CD4-positive, alpha-beta T cell treated with Interleukin-15 for 1 hour (primary cell): ENCODE results near the gene TAS2R3.
"Not testable (repeated sequence)": the region's sequence is repeated elsewhere in the genome, so short reads cannot be mapped to it uniquely, and the experiment has no call there.

Source experiments
- DNase-seq: peaks from one replicate; pipeline ENCODE4 v3.0.0-alpha.2; 2020

TAS2R3 gene, protein sequence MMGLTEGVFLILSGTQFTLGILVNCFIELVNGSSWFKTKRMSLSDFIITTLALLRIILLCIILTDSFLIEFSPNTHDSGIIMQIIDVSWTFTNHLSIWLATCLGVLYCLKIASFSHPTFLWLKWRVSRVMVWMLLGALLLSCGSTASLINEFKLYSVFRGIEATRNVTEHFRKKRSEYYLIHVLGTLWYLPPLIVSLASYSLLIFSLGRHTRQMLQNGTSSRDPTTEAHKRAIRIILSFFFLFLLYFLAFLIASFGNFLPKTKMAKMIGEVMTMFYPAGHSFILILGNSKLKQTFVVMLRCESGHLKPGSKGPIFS

DNA sequence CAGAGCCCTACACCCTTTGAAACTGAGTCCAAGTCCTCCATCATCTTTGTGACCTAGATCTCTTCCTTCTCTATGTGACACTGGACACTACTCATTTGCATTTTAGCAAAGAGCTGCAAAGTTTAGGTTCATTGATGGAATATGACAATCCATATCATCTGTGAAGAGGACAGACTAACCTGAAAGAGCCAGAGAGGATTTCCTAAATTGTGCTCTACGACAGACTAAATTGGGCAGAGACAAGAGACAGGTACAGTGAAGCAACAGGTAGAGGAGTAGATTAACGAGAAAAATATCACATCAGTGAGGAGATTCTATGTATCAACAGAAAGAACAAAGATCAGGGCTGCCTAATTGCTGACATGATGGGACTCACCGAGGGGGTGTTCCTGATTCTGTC, at the start of gene TAS2R3:
TSS of gene TAS2R3 (plus strand) at position 301 of the 400 bp plus-strand sequence. CDS start at position 363, 62 bp downstream.
- DNase-seq, result no peak

DNA sequence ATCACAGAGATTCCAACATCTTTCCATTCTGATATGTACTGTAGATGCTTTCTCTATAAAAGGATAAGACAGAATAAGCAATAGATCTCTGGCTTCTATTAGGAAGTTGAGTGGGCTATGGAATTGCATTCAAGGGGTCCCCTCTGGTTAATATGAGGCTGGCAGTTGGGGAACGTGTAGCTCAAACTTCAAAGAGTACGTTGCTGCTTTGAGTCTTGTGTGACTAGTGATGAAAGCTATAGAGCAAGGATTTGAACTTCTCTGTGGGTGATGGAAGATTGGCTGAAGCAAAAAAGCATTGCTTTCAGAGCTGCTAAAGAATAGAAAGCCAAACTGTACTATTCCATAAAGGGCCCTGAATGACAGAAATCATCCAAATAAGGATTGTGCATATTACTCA, 49.3 kb upstream of the TAS2R3 start:
- no peak for DNase-seq

DNA sequence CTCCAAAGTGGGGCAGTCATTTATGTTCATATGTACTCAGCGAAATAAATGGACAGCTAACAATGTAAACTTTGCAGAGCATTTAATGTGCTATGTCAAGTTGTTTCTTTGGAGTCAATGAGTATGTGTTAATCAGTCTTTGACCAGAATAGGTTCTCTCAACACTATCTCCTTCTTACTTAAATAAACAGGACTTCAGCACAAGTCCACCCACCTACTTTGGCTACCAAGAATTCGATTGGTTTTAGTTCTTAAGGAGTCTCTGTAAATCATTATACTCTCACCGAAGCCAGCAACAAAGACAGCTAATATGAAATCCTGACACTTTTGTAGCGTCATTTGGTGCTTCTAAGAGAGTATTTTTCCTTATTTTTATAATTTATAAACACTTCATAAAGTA, 48.9 kb upstream of the TAS2R3 start:
- DNase-seq, result no peak

DNA sequence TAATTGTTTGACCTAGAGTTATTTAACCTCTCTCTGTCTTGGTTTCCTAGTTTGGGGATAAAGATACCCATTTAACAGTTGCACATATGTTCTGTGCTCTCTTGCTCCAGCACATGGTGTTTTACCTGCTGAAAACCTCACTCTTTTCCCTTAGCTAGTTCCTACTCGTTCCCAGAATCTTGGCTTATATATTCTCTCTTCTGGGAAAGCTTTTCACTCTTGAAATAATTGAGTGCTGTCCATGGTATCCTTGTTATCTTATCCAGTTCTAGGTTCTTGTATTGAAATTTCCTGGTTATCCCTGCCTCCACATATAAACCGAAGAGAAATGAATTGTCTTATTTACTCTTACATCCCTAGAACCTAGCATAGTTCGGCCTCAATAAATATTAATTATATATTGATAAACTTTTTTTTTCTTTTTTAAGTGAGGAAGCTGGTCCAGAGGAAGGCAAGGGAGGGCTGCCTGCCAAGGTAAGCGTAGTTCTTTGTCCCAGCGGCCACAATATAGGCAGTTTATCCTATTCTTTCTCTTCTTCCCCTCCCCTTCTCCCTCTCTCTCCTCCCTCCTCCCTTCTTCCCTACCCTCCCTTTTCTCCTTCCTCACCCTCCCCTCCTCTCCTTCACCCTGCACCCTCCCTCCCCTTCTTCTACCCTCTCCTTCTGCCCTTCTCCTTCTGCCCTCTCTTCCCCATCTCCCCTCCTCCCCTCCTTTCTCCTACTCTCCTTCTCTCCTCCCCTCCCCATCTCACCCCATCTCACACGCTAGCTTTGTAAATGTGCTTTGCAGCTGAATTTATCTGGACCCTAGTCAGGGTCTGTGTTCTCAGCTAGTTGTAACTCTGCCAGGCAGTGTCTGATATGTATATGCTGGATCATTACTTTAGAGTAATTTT, 47.9 kb upstream of the TAS2R3 start:
- no peak for DNase-seq

DNA sequence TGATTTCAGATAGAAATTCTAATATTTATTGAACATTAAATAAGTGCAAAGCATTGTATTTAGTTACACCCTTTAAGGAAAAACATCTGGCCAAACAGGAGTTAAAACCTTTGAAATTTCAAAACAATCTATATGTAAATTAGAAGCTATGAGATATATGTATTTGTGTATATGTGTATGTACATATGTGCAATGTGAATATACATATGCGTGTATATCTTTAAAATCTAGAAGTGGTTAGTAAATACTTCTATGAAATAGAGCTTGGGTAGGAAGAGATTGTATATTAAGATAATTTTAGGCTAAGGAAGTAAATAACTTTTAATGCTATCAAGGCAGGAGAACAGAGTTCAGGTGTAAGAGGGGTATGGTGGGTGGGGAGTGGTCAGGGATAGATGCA, 46.4 kb upstream of the TAS2R3 start:
- DNase-seq, result no peak

DNA sequence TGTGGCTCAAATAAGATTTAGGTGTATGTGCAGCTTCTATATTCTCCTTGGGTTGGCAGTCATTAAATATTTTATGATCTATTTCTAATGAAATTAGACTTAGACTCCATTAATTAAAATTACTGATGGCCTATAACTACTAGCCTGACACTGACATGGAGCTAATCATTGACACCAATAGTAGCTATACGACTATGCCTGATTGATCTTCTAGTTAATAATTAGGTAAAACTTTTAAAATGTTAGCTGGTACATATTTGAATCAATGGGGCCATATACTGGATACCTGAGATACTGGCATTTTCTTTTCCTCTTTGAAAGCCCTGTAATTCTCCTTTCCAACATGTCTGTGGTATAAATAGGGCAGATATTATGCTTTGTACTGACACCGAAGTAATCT, 41.4 kb upstream of the TAS2R3 start:
- DNase-seq, result no peak

DNA sequence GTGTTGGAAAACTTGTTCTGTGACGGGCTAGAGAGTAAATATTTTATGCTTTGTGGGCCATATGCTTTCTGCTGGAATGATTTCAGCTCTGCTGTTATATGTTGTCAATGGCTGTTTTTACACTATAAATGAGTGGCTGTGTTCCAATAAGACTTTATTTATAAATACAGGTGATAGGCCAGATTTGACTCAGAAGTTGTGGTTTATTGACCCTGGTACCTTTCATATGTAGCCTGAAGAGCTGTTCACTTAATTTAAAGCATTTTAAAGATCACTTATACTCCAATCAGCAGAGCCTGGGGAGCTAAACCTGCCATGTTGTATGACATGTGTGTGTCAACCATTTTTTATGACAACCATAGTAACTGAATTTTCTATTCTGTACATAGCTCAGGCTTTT, 34.9 kb upstream of the TAS2R3 start:
- no peak for DNase-seq

DNA sequence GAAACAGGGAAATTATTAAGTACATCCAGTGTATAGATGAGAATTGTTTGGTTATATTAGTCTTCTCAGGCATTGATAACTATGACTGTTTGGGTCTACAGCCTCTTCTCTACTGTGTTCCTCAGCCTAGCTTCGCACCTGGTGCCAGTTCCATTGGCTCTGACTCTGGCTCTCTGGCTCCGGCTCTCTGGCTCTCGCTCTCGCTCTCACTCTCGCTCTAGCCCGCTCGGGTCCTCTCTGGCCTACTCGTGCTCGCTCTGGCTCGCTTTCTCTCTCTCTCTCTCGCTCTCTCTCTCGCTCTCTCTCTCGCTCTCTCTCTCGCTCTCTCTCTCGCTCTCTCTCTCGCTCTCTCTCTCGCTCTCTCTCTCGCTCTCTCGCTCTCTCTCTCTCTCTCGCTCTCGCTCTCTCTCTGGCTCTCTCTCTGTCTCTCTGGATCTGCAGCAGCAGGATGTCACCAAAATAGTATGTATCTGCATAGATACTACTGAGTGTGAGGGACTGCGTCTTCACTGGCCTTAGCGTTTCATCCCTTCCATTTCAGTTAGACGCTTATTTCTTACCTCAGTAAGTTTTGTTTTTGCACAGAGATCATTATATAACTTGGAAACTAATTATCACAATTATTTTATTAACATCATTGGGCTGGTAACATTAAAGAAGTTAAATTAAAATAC, 32.3 kb upstream of the TAS2R3 start:
- no peak for DNase-seq

DNA sequence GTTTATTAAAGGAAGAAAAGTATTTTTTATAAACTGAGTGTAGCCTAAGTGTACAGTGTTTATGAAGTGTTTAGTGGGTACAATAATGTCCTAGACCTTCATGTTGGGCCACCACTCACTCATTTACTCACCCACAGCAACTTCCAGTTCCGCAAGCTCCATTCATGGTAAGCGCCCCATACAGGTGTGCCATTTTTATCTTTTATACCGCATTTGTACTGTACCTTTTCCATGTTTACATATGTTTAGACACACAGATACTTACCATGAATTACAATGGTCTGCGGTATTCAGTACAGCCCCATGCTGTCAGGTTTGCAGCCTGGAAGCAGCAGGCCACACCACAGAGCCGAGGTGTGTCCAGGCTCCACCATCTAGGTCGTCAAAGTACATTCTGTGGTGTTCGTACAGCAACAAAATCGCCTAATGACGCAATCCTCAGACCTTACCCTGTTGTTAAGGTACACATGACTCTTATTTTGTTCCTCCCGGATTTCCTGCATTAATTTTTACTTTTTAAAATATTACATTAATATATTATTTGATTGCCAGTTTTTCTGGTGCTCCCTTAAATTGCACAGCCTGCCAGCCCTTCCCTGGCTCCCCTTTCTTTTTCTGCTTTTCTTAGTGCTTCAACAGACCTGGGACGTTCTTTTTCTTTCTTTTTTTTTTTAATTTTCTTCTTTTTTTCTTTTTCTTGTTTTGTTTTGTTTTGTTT, 26.6 kb upstream of the TAS2R3 start:
- peak; percentile 30 for DNase-seq

DNA sequence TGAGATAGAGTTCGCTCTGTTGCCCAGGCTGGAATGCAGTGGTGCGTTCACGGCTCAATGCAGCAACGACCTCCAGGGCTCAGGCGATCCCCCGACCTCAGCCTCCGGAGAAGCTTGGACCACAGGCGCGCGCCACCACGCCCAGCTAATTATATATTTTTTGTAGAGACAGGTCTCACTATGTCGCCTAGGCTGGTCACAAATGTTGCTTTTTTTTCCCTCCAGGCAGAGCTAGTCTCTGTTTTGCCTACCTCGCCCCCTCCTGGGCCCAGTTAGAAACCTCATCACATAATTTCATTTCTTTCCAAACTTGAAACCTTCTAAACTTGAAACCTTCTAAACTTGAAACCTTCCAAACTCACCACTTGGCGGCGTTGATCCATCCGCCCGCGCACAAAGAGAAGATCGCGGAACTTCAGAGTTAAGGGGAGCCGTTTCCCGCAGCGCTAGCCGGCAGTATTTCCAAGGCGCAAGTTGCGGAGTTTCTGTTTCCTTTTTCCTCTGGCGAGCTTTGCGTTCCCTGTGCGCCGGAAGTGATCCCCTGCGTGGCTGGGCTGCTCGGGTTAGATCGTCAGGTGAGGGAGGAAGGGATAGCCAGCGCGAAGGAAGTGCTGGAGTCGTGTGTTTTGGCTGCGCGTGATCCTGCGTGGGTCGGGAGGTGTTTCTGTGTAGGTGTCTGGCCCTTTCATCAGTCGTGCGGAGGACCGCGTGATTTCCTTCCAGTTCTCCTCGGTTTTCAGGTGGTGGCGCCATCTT, 25.9 kb upstream of the TAS2R3 start, which contains the start of gene SSBP1:
TSS of gene SSBP1 (plus strand) at position 523 of the 756 bp plus-strand sequence. CDS start 809 bp downstream, outside the sequence.
- peak; percentile 91 for DNase-seq

DNA sequence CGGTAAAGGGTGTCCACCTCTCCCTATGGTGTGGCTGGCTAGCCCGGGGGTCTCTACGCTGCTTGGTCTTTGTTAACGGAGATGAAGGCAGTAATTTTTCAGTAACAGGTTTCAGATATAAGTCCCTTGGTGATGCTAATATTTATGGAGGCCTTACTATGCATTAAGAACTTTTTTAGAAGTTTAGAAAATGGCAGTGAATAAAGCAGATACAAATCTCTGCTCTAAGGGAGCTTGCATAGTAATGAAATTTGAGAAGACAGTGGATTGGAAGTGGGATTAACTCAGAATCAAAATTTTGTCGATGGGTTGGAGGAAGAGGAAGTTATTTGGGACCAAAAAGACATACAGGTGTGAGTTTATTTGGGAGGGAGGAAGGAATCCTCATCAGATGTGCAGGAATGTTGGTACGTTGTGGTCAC, 25.3 kb upstream of the TAS2R3 start:
- DNase-seq, result no peak

DNA sequence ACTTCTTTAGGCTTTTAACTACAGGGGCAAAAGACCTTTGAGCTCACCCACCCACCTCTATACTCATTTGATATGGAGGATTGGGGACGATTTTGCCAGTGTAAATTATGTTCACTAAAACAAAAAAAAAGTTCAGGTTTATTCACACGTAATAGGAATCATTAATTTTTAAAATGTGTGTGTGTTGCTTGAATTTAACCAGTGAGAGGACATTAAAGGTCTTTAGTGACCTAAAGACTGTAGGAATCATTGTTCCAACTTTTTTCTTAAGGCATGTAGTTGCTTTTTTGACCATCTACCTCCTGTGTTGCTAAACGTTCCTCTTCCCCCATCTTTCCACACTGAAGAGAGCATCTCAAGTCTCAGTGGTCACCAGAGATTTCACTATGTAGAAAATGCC, 24.6 kb upstream of the TAS2R3 start:
- DNase-seq, result no peak

DNA sequence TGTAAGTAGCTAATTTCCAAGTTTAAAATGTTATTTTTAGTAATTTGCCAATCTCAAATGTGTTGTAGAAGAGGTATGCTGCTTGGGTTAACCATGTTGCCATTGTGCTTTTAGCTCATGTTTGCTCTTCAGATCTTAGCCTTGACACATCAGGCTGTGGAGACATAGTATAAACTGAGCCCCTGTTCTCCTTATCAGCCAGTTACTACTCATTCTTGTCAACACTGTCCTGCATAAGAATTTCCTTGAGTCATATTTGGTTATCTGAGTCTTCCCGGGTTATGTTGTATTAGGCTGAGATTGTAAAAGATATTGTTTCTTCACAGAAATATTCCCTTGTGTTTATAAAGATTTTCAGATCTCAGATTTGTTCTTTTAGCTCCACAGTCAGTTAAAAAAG, 21.7 kb upstream of the TAS2R3 start:
- DNase-seq, result no peak

DNA sequence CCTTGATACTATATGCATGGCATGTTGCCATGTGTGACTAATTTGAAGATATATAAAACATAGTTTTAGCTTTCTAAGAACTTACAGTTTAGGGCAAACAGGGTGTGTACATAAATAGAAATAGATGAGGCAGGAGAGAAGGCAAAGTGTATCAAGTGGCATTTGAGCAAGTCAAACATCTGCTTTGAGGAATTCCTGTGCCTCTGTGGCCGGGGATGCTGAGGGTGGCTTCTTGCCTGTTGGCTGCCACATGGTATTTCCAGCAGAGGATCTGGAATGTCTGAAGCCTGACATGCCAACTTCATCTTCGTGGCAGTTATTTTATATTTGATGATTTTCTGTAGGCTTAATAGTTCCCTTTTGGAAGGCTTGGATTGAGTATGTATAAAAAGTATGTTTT, 19.8 kb upstream of the TAS2R3 start:
- DNase-seq, result no peak

DNA sequence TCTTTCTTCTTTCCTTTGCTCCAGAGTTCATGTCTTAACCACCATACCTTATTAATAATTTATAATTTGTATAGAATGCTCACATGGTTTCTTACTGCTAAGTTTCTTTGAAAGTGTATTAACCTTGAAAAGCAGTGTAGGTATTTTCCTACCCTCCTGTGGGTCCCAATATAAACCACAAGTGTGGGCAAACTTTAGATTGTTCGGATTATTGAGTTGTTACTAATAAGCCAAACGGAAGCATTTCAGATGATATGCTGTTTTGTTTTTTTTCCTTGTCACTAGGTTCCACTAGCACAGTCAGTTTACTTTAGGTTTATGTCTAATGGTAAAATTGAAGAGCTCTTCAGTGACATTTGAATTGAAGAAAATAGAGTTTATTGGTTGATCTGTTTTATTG, 15.5 kb upstream of the TAS2R3 start:
- DNase-seq, result no peak

DNA sequence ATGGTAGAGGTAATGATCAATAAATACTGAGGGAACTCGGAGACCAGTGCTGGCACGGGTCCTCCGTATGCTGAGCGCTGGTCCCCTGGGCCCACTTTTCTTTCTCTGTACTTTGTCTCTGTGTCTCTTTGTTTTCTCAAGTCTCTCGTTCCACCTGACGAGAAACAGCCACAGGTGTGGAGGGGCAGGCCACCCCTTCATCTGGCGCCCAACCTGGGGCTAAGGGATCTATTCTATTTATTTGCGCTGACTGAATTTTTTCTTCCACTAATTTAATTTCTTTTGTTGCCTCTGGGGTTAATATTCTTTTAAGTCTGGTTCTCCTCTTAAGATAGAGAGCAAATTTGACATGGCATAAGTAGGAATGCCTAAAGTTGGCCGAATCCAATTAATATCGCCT, 12.0 kb upstream of the TAS2R3 start:
- not testable (repeated sequence) for DNase-seq

DNA sequence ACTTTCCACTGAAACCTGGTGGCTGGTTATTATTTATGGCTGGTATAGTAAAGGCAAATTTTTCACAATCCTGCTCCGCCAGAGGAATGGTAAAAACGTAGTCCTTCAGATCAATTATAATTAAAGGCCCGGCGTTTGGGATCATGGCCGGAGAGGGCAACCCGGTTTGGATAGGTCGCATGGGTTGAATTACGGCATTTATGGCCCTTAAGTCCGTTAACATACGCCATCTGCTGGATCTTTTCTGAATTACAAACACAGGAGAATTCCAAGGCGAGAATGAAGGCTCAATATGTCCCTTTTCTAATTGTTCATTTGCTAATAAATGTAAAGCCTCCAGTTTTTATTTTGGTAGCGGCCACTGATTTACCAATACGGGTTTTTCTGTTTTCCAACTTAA, 11.3 kb upstream of the TAS2R3 start:
- no peak for DNase-seq

DNA sequence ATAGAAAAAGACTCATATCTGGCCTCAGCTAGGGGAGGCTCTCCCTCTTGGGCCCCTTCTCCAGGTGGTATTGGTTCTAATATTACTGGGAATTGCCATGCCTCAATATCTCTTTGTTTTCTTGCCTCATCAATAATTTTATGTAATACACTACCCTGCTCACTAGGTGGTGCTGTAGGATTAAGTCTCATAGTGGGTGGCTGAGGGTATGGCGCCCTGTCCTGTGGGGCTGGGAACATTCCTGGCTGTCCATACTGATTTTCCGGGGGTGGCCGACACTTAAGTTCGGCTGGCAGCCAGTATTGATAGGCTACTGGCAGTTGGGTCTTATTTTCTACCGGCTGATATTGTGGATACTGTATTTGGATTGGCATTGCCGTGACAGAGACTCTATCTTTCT, 9.0 kb upstream of the TAS2R3 start:
- DNase-seq, result no peak

DNA sequence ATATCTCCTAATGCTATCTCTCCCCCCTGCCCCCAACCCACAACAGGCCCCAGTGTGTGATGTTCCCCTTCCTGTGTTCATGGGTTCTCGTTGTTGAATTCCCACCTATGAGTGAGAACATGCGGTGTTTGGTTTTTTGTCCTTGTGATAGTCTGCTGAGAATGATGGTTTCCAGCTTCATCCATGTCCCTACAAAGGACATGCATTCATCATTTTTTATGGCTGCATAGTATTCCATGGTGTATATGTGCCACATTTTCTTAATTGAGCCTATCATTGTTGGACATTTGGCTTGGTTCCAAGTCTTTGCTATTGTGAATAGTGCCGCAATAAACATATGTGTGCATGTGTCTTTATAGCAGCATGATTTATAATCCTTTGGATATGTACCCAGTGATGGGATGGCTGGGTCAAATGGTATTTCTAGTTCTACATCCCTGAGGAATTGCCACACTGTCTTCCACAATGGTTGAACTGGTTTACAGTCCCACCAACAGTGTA, 6.2 kb downstream of the TAS2R3 start:
- DNase-seq, result not testable (repeated sequence)

DNA sequence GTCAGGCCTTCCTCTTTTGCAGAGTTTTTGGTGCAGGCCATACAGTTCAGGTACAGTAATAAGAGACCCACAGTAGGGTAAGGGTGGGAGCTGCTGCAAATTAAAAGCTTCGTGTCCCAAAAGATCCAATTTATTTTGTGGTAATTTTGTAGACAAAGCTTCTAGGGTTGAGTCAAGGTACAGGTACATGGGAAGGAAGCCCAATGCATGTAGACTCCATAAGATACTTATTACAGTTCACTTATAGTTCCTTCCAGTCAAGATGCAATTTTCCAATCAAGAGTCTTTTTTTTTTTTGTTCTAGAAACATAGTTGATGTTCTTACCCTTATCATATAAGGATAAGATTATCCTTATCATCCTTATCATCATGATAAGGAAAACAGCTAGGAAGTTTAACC, 12.5 kb downstream of the TAS2R3 start, which contains the start of gene TAS2R4:
TSS of gene TAS2R4 (plus strand) at position 301 of the 400 bp plus-strand sequence. CDS start 1,815 bp downstream, outside the sequence.
- no peak for DNase-seq

DNA sequence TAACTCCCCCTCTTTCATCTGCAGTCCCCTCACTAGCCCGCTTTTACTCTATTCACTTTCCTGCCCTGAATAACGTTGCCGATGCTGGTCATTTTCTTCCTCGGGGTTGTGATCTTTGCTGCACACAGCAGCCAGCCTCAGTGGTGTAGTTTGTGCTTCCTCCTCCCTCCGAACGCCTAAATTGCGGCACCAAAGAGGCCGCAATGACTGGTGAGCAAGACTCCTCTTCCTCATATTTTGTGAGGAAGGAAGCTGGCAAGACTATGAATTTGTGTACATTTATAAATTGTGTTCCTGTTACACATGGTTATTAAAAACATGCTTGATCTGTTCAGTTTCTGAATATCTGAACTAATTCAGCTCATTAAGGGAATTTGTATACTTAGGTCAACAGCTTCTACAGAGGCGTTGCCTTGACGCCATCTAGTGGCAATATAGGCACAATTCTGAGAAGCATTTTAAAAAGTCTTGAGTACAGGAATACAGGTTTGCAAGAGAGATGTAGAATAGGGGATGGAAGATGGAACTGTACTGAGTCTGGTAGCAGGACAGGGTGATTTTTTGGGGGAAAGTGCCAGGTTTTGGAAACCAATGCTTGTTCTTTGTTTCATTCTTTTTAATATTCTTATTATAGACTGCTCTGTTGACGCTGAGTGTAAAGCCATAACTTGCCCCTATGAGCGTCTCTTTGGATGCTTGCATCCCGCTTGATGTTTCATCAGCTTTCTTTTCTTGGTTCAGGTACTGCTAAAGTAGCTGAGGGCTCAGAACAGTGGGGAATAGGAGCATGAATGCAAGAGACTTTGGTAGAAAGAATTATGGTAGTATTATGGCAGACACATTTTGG, 22.0 kb downstream of the TAS2R3 start:
- DNase-seq, result peak; percentile 18
